GM19328 (cell line): ENCODE measurements around the gene SUPT5H.
"Not testable (repeated sequence)": the region's sequence is repeated elsewhere in the genome, so short reads cannot be mapped to it uniquely, and the experiment has no call there.

Source experiments
- ATAC-seq: cut with Tn5 transposase; IDR thresholded peaks from one replicate; pipeline ENCODE4 v1.9.1; 2021; ENCODE audit warnings: mild to moderate bottlenecking, moderate library complexity; ENCODE audit not compliant: unreplicated experiment

Gene SUPT5H

DNA sequence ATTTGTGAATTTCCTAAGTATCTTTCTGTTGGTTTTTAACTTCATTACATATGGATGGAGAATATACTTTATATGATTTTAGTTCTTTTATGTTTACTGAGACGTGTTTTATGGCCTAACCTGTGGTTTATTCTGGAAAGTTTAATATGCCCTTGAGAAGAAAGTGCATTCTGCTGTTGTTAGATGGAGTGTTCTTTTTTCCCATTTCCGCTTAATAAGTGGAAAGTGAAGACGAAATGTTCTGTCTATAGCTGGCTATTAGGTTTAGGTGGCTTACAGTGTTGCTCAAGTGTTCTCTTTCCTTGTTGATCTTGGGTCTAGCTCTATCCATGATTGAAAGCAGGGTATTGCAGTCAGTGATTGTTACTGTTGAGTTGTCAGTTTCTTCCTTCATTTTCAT, 18.0 kb downstream of the SUPT5H start:
- no peak for ATAC-seq

DNA sequence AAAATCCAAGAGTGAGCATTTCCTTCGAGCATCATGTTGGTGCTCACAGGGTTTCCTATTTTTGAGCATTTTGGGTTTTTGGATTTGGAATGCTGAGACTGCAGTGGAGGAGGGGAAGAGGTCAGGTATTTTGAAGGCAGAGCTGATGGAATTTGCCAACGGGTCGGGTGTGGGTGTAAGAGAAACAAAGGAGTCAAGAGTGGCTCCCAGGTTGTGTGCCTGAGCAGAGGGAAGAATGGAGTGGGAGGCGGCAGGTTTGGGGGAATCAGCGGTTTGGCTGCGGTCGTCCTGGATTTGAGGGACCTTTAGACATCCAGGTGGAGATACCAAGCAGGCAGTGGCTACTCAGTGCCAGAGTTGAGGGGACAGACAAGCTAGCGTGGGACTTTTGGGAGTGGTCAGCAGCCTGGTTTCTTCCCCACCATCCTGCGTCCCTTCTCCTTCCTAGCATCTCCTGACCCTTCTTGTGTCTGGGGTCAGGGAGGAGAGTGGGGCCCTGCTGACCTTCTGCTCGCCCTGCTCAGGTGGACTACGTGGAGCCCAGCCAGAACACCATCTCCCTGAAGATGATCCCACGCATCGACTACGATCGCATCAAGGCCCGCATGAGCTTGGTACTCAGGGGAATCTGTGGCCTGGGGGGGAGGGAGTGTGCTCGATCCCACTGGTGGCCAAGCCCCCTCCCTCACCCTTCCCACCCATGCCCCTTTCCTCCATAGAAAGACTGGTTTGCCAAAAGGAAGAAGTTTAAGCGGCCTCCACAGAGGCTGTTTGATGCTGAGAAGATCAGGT, 20.8 kb downstream of the SUPT5H start:
- no peak for ATAC-seq

DNA sequence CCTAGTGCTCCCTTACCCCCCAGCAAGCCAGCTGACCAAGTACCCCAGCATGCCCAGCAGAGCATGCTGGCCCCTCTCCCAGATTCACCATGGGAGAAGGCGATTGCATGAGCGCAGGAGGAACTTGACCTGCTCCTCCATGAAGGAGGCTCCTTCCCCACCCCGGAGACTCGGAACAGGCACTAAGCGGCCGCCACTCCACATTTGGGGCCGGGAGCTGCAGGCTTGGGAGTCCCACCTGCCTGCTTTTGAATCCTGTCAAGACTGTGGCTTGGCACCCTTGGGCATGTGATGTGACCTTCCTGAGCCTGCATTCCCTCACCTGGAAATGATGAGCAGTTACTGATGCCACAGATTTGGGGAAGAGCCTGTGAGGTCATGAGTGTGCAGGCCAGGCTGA, 22.6 kb downstream of the SUPT5H start:
- ATAC-seq: no peak

DNA sequence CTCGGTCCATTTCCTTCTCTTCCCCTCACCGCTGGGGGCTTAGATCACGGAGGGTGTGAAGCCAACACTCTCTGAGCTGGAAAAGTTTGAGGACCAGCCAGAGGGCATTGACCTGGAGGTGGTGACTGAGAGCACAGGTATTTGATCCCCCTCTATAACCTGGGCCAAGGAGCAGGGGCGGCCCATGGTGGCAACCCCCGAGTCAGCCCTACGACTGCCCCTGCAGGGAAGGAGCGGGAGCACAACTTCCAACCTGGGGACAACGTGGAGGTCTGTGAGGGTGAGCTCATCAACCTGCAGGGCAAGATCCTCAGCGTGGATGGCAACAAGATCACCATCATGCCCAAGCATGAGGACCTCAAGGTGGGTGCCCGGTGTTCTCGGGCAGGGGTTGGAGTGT, 23.7 kb downstream of the SUPT5H start:
- ATAC-seq: no peak

DNA sequence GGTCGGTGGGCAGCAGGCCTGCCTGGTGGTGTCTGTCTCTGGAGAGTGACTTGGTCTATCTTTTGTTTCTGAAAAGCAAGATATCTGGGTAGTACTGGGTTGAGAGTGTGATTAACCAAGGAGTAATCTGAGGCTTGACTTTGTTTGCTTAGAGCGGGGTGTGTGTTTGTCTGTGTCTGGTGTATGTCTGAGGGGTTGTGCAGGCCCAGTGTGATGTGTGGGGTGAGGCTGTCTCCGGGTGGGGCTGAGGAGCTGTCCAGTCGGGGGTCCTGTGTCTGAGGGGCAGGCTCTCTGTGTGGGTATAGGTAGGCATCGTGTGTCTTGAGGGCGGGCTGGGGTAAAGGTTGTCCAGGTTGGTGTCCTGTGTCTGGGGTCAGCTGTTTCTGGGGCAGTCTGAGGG, 24.2 kb downstream of the SUPT5H start:
- no peak for ATAC-seq

DNA sequence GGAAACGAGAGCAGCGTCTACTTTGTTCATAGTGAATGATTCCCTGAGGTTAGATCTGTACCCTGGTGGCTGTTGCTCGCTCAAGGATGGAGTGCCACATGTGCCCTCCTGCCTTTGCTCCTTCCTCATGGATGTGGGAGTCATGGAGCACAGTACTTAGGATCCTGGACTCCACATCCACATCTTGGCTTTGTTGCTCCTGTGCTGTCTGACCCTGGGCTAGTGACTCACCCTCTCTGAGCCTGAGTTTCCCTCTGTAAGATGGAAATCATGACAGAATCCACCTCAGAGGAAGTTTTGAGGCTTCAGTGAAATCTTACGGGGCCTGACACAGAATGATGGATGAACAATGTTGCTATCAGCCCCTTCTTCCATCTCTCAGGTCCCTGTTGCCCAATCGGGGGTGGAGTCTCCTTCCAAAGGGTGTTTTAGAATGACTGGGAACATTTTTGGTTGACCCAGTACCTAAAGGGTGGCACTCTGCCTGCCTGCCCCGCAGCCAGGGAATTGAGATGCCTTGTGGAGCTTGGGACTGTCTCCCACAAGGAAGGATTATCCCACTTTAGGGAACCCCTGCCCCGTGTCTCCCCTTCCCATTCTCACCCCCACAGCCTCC, 25.4 kb downstream of the SUPT5H start:
- no peak for ATAC-seq

DNA sequence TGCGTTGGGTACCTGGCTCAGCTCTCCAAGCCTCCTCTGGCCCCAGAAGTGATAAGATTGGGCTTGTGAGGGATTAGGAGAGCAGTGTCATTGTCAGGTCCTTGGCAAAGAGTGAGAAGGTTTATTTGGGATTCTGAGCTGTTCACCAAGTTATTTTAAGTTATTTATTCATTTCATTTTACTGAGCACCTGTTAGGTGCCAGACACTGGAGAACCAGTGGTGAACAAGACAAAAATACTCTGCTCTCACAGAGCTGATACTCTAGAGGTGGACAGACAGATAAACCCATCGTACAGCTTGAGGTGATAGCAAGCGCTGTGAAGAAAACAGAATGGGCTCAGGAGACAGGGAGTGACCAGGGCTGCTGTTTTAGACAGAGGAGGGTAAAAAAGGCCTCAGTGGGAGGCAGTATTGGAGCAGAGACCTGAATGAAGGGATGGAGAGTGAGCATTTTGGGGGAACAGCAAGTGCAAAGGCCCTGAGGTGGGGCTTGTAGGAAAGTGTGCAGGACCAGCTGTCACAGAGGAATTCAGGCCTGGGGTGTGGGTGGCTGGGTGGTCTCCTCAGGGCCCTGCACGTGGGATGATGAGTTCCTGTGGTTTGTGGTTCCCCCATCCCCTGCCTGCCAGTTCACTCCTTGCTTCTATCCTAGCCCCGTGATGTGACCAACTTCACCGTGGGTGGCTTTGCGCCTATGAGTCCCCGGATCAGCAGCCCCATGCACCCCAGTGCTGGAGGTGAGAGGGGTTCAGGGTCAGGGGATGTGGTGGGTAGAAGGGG, 26.6 kb downstream of the SUPT5H start:
- ATAC-seq: no peak

DNA sequence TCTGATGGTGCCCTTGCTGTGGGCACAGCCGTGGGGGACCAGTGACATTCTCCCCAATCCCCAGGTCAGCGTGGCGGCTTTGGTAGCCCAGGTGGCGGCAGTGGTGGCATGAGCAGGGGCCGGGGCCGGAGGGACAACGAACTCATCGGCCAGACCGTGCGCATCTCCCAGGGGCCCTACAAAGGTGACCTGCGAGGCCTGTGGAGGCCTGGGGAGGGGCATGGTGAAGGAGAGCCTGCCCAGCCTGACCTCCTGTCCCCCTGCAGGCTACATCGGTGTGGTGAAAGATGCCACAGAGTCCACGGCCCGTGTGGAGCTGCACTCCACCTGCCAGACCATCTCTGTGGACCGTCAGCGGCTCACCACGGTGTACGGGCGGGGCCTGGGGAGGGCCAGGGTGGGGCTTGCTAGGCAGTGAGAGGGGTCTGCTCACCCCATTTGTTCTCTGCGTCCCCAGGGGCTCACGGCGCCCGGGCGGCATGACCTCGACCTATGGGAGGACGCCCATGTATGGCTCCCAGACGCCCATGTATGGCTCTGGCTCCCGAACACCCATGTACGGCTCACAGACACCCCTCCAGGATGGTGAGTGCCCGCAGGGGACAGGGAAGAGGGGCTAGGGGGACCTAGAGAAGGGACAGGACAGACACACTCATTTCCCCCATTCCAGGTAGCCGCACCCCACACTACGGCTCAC, 27.5 kb downstream of the SUPT5H start:
- ATAC-seq: no peak

DNA sequence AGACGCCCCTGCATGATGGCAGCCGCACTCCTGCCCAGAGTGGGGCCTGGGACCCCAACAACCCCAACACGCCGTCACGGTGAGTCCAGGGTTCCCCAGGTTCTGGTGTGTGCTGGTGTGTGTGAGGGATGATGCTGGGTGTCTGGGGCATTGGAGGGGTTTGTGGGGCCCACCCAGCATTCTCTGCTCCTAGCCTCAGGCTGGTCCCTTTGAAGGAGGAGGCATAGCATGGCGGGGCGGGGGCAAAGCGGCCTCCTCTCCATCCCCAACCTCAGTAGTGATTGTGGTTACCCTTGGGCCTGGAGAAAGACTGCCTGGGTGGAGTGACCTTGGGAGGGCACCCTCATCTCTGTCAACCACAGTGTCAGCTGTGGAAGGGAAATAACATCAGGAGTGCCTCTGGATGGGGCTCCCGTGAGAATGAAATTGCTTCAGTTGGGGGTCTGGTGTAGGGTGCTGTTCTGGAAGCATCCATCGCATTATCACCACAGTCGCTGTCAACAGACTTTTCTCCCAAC, 28.1 kb downstream of the SUPT5H start:
- no peak for ATAC-seq

DNA sequence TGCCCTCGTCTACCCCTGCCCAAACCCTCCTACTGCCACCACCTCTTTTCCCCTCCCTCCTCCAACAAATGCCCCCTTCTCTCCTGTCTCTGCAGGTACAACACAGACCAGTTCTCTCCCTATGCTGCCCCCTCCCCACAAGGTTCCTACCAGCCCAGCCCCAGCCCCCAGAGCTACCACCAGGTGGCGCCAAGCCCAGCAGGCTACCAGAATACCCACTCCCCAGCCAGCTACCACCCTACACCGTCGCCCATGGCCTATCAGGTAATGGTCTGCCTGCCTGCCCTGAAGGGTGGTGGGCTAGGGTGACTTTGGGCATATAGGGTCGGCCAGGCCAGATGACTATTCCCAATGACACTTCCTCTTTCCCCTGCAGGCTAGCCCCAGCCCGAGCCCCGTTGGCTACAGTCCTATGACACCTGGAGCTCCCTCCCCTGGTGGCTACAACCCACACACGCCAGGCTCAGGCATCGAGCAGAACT, 28.8 kb downstream of the SUPT5H start:
- ATAC-seq: no peak

DNA sequence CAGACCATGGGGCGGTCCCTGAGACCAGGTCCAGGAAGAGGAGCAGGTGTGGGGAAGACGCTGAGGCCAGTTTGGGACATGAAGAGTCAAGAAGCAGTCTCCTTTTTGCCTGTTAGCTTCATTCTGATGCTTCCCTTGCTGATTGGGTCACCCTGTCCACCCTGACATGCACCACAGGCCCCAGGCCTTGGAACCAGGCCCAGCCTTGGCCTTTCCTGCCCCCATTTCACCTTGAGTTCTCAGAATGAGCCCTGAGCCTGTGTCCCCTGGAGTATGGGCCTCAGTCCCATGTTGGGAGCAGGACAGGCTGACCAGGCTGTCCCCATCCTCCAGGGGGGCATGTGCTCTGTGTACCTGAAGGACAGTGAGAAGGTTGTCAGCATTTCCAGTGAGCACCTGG, 30.4 kb downstream of the SUPT5H start:
- ATAC-seq: no peak

DNA sequence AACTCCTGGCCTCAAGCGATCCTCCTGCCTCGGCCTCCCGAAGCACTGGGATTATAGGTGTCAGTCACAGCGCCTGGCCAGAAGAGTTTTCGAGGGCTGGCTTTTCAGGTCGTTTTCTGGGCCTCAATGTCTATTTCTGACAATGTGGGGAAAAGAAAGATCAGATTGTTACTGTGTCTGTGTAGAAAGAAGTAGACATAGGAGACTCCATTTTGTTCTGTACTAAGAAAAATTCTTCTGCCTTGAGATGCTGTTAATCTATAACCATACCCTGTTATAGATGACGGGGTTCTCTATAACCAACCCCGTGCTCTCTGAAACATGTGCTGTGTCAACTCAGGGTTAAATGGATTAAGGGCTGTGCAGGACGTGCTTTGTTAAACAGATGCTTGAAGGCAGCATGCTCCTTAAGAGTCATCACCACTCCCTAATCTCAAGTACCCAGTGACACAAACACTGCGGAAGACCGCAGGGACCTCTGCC, 34.0 kb downstream of the SUPT5H start:
- not testable (repeated sequence) for ATAC-seq

DNA sequence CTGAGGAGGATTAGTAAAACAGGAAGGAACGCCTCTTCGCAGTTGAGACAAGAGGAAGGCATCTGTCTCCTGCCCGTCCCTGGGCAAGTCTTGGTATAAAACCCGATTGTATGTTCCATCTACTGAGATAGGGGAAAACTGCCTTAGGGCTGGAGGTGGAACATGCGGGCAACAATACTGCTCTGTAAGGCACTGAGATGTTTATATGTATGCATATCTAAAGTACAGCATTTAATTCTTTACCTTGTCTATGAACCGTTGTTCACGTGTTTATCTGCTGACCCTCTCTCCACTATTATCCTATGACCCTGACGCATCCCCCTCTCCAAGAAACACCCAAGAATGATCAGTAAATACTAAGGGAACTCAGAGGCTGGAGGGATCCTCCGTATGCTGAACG, 34.5 kb downstream of the SUPT5H start:
- ATAC-seq: no peak

DNA sequence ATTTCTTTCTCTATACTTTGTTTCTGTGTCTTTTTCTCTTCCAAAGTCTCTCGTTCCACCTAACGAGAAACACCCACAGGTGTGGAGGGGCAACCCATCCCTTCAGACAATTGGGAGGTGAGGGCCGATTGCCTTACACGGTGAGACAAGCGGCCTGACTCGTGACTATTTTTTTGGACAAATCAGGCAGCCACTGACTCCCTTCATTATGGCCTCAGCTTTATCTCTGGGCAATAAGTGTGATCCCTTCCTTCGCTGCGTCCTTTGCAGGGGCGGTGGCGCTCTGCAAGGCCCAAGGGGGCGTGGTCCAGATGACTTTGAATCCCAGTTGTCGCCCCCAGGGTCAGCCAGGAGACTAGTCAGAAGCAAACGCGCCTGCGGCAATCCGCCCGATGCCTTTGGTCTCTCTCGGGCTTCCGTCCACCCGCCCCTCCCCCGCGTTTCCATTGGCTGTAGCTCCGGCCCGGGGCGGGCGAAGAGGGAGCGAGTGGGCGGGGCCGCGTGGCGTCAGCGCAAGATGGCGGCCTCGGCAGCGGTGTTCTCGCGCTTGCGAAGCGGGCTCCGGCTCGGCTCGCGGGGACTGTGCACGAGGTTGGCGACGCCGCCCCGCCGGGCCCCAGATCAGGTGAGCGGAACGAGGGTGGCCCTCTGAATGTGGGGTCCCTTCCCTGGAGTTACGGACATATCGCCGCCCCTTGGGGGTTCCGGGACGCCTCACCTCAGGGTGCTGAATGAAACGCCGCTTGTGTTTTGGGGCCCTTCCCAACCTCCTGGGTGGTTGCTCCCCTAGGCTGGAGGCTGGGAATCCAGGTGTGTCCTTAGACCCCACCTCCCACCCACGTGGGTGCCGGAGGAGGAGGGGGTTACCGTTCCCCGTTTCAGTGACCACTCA, 35.2 kb downstream of the SUPT5H start, which contains the start of gene TIMM50:
TSS of gene TIMM50 (plus strand) at position 502 of the 892 bp plus-strand sequence. CDS start at position 518, 16 bp downstream.
- peak; percentile 83 for ATAC-seq

DNA sequence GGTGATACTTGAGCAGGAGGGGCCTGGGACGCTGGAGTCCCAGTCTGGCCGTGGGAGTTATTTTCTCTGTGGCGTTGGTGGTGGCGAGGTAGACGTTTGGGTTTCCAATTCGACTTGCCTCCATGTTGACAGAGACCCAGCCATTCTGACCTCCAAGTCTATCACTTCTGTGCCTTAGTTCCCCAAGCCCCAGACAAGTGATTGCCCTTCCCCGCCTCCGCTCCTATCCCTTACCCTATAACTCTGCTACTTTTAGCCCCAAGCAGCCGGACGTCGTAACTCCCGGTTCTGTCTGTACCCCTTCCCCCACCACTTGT, 35.8 kb downstream of the SUPT5H start:
- ATAC-seq: no peak

DNA sequence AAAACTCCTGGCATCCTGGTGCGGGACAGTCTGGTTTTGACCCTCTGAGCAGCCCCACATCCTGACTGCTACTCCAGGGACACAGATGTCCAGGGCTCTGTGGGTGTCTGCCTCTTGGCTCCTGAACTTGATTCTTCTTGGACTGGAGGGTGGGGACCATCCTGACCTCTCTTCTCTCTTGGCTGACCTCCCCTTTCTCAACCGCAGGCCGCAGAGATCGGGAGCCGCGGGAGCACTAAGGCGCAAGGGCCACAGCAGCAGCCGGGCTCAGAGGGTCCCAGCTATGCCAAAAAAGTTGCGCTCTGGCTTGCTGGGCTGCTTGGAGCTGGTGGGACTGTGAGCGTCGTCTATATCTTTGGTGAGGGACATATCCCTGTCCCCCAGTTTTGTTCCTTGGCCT, 36.3 kb downstream of the SUPT5H start:
- ATAC-seq: no peak

DNA sequence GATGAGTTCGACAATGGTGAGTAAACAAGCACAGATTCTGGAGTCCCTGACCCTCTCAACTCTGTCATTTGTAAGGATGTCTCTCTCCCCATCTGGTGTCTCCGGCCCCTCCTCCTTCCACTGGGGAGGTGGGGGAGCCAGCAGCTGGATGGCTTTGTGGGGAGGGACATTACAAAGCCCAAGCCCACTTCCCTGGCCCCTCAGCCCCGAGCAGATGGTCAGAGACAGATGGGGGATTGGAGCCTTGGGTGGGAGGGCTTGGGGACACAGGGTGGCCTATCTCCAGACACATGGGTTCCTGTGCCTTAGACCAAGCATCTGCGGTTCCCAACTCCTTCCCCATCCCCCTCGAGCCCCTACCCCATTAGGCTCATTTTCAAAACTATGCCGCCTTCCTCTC, 37.8 kb downstream of the SUPT5H start:
- no peak for ATAC-seq

DNA sequence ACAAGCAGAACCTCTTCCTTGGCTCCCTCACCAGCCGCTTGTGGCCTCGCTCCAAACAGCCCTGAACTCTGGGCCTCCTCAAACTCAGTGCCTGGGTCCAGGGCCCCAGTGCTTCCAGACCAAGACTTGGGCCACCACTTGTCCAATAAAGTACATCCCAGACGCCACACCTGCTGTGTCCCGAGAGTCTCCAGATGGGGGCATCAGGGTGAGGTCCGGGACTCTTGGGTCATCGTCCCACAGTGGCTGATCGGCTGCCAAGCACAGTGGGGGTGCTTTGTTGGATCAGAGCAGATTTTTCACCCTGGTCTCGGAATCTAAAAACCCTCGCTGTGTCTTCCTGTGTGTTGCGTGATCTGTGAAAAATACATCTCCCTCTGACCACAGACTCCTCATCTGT, 44.4 kb downstream of the SUPT5H start:
- no peak for ATAC-seq

DNA sequence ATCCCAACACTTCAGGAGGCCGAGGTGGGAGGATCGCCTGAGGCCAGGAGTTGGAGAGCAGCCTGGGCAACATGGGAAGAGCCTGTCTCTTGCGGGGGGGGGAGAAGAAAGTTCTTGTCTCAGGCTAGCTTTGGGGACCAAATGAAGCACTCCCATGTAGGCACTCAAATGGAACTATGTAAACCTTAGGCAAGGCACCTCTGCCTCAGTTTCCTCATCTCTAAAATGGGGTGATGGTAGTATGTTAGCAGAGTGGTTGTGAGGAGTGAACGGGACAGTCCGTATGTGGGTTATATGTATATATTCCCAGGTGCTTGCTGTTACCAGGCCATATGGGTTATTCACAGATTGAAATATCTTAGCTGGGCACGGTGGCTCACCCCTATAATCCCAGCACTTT, 46.8 kb downstream of the SUPT5H start:
- ATAC-seq: no peak

DNA sequence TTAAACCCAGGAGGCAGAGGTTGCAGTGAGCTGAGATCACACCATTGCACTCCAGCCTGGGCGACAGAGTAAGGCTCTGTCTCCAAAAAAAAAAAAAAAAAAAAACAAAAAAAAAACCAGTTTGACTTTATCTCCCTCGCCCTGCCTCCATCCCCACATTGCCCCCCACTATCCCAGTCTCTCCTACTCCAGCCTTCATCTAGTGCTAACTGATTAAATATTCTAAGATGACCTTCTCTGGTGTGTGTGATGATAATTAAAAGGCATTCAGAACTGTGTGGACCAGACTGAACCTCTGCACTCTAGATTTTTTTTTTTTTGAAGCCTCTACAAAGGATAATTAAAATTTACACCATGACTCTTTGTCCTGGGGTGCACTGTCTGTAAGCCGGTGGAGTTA, 47.4 kb downstream of the SUPT5H start:
- no peak for ATAC-seq
